ENCODE data around the gene NPR2. TPM values are rescaled to one million over a fixed set of nuclear protein-coding genes. Genes with fewer than 3 reads are reported as not detected.

NPR2 gene
- polyA plus RNA-seq, 2 of the 4 experiments (the other 2 are of a cell fraction) = 7.8 to 18.8 TPM

- 5% methylated on average over 28 of the region's 28 CpGs for whole genome bisulfite sequencing (ENCODE audit: missing lambda C conversion rate)
- Histone ChIP-seq H3K4me2 (peak within 1 kb of the TSS; percentile 87), H3K27ac (peak within 1 kb of the TSS; percentile 68 to 84), H3K4me1 (peaks cover 21% of the 10 kb centered on the region), H3K9me3 (no peaks in the 10 kb centered on the region), H3K4me3 (peak within 1 kb of the TSS; percentile 30)
- peak; percentile 96 to 98 for DNase-seq (ENCODE audit: low read depth in 1 of 2, low spot score in 1 of 2)
- CTCF ChIA-PET = interaction anchor here (0.9 to 7.2 kb wide), 13 partner anchors 8 to 355 kb away, joined by 3 to 68 read pairs (median 14); partner anchors contain the start of genes CCDC107, FAM221B, NPR2 and RMRP
- POLR2A ChIA-PET = interaction anchor here (0.8 to 1.0 kb wide), 2 partner anchors 55 to 122 kb away, joined by 3 read pairs; no protein-coding TSS in a partner anchor
- peak; percentile 92 for FAIRE-seq
- peak; percentile 58 to 71 for ATAC-seq
- no peak for TF ChIP-seq RFX5 (IDR thresholded peaks at IDR 0.05)
- TF ChIP-seq PBX3 (IDR thresholded peaks at IDR 0.05) = no peak
- TF ChIP-seq MAZ (IDR thresholded peaks at IDR 0.05; ENCODE audit: borderline replicate concordance, low read depth, low read length) = no peak
- no peak for TF ChIP-seq FOXS1 (CRISPR knock-in tag; IDR thresholded peaks at IDR 0.05)
- no peak for TF ChIP-seq HDAC2 (IDR thresholded peaks at IDR 0.05)
- no peak for TF ChIP-seq EHMT2 (IDR thresholded peaks at IDR 0.05; ENCODE audit: low read depth)
- no peak for TF ChIP-seq RCOR1 (IDR thresholded peaks at IDR 0.05; ENCODE audit: low read depth, low read length)
- TF ChIP-seq ZSCAN20 (CRISPR knock-in tag; IDR thresholded peaks at IDR 0.05) = no peak
- TF ChIP-seq CBX8 (IDR thresholded peaks at IDR 0.05) = no peak
- no peak for TF ChIP-seq CTCF (IDR thresholded peaks at IDR 0.05)
- no peak for TF ChIP-seq CBX2 (IDR thresholded peaks at IDR 0.05; ENCODE audit: borderline replicate concordance, low read depth)
- TF ChIP-seq PHF8 (IDR thresholded peaks at IDR 0.05; ENCODE audit: borderline replicate concordance, low read depth) = no peak
- TF ChIP-seq FOSB (CRISPR knock-in tag; IDR thresholded peaks at IDR 0.05) = no peak
- TF ChIP-seq RNF2 (IDR thresholded peaks at IDR 0.05; ENCODE audit: borderline replicate concordance, low read depth) = no peak
- TF ChIP-seq MAX (IDR thresholded peaks at IDR 0.05) = peak; percentile 53; the same call in 1 of the 2 replicates
- TF ChIP-seq SREBF2 (IDR thresholded peaks at IDR 0.05) = no peak
- TF ChIP-seq HEYL (CRISPR knock-in tag; IDR thresholded peaks at IDR 0.05) = no peak
- TF ChIP-seq USF2 (IDR thresholded peaks at IDR 0.05) = peak; percentile 39; the same call in 1 of the 2 replicates
- TF ChIP-seq RAD21 (conservative IDR thresholded peaks at IDR 0.05 in 1 of 2, IDR thresholded peaks at IDR 0.05 in 1 of 2) = no peak
- TF ChIP-seq REST (IDR thresholded peaks at IDR 0.05) = no peak
- no peak for TF ChIP-seq JUNB (IDR thresholded peaks at IDR 0.05)
- TF ChIP-seq GATA3 (IDR thresholded peaks at IDR 0.05; ENCODE audit: borderline replicate concordance) = no peak
- TF ChIP-seq MAFK (IDR thresholded peaks at IDR 0.05; ENCODE audit: partially characterized antibody) = no peak
- TF ChIP-seq NFE2L2 (conservative IDR thresholded peaks at IDR 0.05; ENCODE audit: low read length) = no peak
- TF ChIP-seq ESRRA (IDR thresholded peaks at IDR 0.05; ENCODE audit: borderline replicate concordance, low read length) = no peak
- TF ChIP-seq ATOH8 (CRISPR knock-in tag; IDR thresholded peaks at IDR 0.05; ENCODE audit: low read depth) = no peak
- peak in 1 of 2 experiments; percentile 69; a peak in 2 of 5 replicates for TF ChIP-seq JUN (IDR thresholded peaks at IDR 0.05)
- TF ChIP-seq BCL3 (IDR thresholded peaks at IDR 0.05) = peak; percentile 53; the same call in 1 of the 3 replicates
- TF ChIP-seq POLR2A (IDR thresholded peaks at IDR 0.05; ENCODE audit: low read length) = peak; percentile 51
- TF ChIP-seq CHD4 (IDR thresholded peaks at IDR 0.05; ENCODE audit: borderline replicate concordance) = no peak
These were observed 20.7 kb downstream of the NPR2 start, which contains the start of gene SPAG8 for GRCh38 chr9:35812025-35812602. Gene SPAG8, minus strand, starts transcription at chr9:35812262. Its CDS starts 115 bp downstream, at chr9:35812147.

Measured in A549 (cell line).